Measurements from ENCODE around the gene NPFFR2. TPM values are rescaled to one million over a fixed set of nuclear protein-coding genes. Genes with fewer than 3 reads are reported as not detected.

NPFFR2 gene
- 0.11 TPM in 1 of 2 replicates, not detected in the other for total RNA-seq

DNA sequence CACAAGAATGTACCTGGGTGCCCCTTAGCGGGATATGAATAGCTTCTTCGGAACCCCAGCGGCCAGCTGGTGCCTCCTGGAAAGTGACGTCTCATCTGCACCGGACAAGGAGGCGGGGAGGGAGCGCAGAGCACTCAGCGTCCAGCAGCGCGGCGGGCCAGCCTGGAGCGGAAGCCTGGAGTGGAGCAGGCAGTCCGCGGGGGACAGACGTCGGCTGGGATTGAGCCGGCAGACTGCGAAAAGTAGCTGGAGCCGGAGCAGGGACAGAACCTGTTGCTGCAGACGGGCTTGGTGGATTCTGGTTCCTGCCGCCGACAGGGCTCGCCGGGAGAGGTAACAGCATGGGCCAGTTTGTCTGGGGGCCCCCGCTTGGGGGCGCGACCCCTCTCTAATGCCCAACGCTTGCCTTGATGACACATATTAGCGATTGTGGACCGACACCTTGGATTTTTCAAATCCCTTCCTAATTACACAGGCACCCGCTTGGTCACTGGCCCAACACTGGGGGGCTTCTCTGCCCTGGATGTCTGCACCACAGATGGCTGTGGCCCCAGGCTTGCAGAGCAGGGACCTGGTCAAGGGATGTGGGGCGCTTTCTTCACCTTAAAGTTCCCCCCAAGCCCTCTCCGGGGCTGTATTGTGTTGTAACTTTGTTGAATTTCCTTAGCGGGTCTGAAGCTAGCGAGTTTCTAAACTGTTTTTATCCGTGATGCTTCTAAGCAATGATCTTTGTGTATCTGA, at the start of gene NPFFR2:
TSS of gene NPFFR2 (plus strand) at position 133 of the 741 bp plus-strand sequence. CDS start 96,592 bp downstream, outside the sequence.

Other genes with a start within 250 kb of the NPFFR2 start
- not detected in 2 replicates for gene GC, start 247.9 kb upstream of the NPFFR2 start, total RNA-seq

Data from articular chondrocyte of knee joint (primary cell).